GM21786 (cell line): ENCODE measurements around the gene LCE5A.
"Not testable (repeated sequence)": the region's sequence is repeated elsewhere in the genome, so short reads cannot be mapped to it uniquely, and the experiment has no call there.

Experiments
- ATAC-seq: cut with Tn5 transposase; IDR thresholded peaks from one replicate; pipeline ENCODE4 v1.9.1; 2021; ENCODE audit not compliant: unreplicated experiment

LCE5A gene

DNA sequence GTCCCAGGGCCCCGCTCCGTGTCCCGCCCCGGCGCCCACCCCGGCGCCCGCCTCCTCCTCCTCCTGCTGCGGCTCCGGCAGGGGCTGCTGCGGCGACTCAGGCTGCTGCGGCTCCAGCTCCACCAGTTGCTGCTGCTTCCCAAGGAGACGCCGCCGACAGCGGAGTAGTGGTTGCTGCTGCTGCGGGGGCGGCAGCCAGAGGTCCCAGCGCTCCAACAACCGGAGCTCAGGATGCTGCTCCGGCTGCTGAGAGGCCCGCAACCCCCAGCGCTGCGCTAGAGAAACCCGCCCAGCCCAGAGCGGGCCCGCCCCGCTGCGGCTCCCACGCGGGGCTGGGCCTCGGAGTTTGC, 4.8 kb downstream of the LCE5A start:
- no peak for ATAC-seq

GRCh38 chr1:152516082-152516481, 5.5 kb downstream of the LCE5A start:
- ATAC-seq, result no peak

DNA sequence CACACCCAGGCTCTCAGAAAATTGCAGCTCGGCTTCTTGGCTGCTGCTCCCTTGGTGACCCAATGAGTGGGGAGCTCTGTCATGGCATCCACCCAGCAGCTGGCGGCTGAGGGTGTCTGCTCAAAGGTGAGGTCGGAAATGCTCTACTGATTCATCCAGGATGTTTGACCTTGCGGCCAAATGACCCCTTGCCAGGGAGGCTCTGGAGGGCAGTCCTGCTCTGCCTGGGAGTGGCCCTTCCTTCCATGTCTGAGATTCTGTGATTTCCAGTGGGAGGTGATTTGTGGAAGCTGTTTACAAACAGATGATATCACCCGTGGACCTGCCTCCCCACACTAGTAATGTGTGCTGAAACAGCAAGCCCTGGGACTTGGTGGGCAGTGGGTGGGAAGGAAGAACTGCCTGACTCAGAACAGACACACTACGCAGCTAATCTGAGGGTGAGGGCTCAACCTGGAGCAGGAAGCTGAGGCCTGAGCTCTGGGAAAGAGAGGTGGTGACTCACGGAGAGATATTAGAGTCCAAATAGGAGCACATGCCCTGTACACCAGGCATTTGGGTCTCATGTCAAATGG, 6.7 kb downstream of the LCE5A start:
- ATAC-seq, result no peak

DNA sequence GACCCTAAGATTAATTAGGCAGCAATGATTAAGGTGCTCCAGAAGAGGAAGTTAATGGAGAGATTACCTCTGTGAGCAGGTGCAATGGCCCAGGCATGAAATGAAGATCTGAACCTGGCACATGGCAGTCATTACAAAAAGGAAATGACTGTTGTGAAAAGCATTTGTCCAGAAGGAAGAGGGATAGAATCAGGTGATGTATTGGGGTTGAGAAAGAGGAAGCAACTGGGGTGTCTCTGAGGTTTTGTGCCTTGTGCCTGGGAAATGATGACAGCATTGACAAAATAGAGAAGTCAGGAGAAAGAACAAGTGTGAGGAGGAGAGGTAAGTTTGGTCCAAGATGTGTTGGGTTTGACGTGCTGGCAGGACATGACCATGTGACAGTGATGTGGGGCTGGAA, 9.2 kb downstream of the LCE5A start:
- no peak for ATAC-seq

DNA sequence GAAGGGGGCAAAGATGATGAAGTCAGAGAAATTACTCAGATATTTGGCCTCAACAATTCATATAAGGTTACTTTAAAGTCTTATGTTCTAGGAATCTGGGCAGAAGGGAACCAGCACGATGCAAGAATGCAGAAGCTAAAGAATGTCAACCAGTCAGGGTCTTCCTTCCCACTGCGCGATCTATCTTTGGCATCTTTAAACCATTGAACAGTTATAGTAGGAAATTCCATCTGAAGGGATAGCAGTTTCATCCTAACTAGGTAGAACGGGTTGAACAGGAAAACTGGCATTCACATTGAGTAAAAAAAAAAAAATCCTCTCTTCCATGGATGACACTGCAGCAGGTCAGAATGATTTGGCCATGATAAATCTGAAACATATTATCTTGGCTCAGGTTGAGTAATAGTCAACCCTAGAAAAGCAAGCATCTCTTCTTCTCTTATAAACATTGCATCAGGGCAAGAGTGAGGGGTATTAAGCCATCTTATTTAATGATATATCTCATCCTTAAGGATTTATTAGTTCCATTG, 10.0 kb downstream of the LCE5A start:
- ATAC-seq, result no peak

- ATAC-seq, result no peak
Measured at GRCh38 chr1:152525080-152525641, 14.6 kb downstream of the LCE5A start.

GRCh38 chr1:152533327-152533938, 22.8 kb downstream of the LCE5A start:
- no peak for ATAC-seq

GRCh38 chr1:152535774-152536173, 25.2 kb downstream of the LCE5A start:
- ATAC-seq, result no peak

- no peak for ATAC-seq
Measured at GRCh38 chr1:152537496-152537895, 26.9 kb downstream of the LCE5A start.

GRCh38 chr1:152539901-152540300, 29.3 kb downstream of the LCE5A start:
- ATAC-seq, result no peak

DNA sequence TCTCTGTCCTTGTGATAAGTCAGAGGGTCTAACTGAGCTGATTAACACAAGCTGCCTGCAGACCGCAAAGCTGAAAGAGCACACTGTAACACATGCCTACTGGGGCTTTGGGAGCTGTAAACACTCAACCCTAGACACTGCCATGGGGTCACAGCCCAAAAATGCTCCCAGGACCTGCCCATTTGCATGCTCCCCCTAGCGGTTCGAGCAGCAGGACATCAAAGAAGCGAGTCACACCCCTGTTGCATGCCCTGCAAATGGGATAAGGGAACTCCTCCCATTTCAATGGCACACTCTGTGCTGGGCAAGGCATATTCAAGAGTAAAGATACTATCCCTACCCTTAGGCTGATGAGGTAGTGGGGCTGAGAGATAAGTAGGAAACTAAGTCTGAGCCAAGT, 33.2 kb downstream of the LCE5A start:
- no peak for ATAC-seq

DNA sequence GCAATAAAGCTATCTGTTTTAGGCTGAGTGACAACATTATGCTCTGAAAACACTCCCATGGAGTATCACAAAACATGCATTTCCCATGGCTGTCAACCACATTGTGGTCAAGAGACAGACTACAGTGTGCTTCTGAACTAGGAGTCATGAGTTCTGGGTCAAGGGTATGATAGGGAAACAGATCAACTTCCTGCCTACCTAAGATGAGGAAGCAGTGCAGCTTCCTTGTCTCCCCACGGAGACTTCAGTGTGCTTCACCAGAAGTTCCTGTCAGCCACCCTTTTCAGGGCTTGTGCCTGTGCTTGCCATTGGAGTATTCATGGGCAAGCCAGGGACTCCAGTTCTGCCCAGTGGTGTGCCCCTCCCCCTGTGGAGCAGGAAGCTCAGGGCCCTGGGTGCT, 36.1 kb downstream of the LCE5A start:
- no peak for ATAC-seq

DNA sequence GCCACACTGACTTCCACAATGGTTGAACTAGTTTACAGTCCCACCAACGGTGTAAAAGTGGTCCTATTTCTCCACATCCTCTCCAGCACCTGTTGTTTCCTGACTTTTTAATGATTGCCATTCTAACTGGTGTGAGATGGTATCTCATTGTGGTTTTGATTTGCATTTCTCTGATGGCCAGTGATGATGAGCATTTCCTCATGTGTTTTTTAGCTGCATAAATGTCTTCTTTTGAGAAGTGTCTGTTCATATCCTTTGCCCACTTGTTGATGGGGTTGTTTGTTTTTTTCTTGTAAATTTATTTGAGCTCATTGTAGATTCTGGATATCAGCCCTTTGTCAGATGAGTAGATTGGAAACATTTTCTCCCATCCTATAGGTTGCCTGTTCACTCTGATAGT, 37.8 kb downstream of the LCE5A start:
- ATAC-seq, result not testable (repeated sequence)
